Stimulated activated CD4-positive, alpha-beta T cell treated with anti-CD3 and anti-CD28 coated beads, Interleukin-12 subunit alpha, Interleukin-12 subunit beta, amount 100 ng/mL, for 24 hours (primary cell): ENCODE results near the gene PLXND1.
"Not testable (repeated sequence)": the region's sequence is repeated elsewhere in the genome, so short reads cannot be mapped to it uniquely, and the experiment has no call there.

Experiments used
- DNase-seq, 2 experiments: peaks; one replicate each; pipeline ENCODE4 v3.0.0-alpha.2; 2020; ENCODE audit warnings: low read depth in 2 of 2

The PLXND1 gene

GRCh38 chr3:129552287-129553050 lies 54.0 kb downstream of the PLXND1 start:
- DNase-seq: no peak

DNA sequence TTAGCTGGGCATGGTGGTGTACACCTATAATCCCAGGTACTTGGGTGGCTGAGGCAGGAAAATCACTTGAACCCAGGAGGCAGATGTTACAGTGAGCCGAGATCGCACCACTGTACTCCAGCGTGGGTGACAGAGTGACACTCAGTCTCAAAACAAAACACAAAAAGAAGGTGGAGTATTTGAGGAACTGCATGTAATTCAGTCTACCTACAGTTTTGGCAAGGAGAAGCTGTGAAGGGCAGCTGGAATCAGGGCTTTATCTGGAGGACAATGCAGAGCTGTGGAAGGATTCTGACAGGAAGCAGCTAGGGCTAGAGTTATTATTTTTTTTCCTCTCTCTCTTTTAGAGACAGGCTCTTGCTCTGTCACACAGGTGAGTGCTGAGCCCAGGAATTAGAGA lies 56.7 kb downstream of the PLXND1 start:
- no peak for DNase-seq

- DNase-seq: no peak
Measured at GRCh38 chr3:129549006-129549800, 57.3 kb downstream of the PLXND1 start.

DNA sequence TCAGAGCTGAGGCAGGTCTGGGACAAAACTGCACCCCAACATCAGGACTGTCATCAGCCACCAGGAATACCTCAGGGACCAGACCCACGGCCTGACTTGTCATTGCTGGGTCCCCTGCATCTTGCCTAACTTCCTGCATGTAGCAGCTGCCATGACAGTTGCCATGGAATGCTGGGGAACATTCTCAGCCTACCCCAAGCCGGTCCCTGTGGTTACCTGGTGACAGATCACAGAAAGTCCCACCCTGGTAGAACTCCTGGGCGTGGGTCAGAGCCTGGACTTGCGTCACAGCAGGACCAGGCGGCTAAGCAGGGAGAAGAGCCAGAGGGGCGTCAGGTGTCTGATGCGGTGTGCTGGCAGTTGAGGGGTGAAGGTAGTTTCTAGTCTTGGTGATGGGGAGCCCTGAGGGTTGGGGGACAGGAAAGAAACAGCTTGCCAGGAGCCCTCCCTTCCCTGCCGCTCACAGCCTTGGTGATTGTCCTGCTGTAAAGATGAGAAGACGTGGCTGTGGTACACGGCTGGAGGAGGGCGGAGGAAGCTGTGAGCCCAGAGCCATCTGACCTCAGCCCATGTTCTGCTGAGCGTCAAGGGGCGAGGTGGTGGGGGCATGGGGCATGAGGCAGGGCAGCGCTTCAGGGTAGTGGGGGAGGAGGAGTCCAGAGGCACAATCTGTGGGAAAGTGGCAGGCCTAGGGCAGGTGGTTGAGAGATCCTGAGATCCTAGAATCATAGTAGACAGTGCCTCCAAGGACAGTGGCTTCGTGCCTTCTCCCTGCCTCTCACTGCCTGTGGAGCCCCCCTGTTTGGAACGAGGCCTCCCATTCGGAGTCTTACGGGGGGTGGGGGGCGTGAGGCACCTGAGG lies 58.1 kb downstream of the PLXND1 start:
- DNase-seq: no peak

DNA sequence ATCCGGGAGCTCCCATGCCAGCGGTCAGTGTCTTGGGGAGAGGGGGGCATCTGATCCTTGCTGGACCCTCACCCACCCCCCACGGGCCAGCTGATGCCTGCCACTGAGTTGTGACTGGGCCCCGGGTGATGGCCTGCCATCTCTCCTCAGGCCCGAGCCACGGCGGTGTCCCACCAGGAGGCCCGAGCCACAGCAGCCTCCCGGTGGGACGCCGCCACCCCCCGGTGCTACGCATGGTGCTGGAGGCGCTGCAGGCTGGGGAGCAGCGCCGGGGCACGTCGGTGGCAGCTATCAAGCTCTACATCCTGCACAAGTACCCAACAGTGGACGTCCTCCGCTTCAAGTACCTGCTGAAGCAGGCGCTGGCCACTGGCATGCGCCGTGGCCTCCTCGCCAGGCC lies 59.2 kb downstream of the PLXND1 start:
- DNase-seq: no peak

GRCh38 chr3:129545951-129546350 lies 60.5 kb downstream of the PLXND1 start:
- DNase-seq: not testable (repeated sequence)

- no peak for DNase-seq
Measured at GRCh38 chr3:129543999-129544398, 62.5 kb downstream of the PLXND1 start.

GRCh38 chr3:129543156-129543790 lies 63.2 kb downstream of the PLXND1 start, which contains the start of gene H1-8:
H1-8 (plus strand) TSS chr3:129543175; CDS start chr3:129543219, 44 bp downstream.
- no peak for DNase-seq

- no peak for DNase-seq
Measured at GRCh38 chr3:129542747-129543146, 63.7 kb downstream of the PLXND1 start.

GRCh38 chr3:129540776-129541516 lies 65.5 kb downstream of the PLXND1 start:
- no peak for DNase-seq

GRCh38 chr3:129539206-129539605 lies 67.3 kb downstream of the PLXND1 start:
- DNase-seq: no peak

- no peak for DNase-seq
Measured at GRCh38 chr3:129536804-129537203, 69.7 kb downstream of the PLXND1 start.

GRCh38 chr3:129536374-129536667 lies 70.2 kb downstream of the PLXND1 start:
- no peak for DNase-seq

DNA sequence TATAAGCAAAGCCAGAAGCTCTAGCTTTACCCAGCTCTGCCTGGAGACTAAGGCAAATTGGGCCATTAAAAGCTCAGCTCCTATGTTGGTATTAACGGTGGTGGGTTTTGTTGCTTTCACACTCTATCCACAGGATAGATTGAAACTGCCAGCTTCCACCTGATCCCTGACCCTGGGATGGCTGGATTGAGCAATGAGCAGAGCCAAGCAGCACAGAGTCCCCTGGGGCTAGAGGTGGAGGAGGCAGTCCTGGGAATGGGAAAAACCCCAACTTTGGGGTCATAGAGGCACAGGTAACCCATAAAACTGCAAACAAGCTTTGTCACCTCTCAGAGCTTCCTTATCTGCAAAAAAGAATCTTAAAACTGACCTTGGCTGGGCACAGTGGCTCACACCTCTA lies 71.4 kb downstream of the PLXND1 start:
- no peak for DNase-seq

DNA sequence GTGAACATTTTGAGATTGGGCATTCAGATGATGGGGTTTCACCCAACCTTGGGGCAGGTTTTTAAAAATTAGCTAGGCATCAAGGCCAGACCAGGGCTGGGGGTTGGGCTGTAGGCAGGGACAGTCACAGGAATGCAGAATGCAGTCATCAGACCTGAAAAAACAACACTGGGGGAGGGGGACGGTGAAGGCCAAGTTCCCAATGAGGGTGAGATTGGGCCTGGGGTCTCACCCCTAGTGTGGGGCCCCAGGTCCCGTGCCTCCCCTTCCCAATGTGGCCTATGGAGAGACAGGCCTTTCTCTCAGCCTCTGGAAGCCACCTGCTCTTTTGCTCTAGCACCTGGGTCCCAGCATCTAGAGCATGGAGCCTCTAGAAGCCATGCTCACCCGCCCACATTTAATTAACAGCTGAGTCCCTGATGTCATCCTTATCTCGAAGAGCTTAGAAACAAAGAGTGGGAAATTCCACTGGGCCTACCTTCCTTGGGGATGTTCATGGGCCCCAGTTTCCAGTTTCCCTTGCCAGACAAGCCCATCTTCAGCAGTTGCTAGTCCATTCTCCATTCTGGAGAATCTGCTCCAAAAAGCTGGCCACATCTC lies 71.9 kb downstream of the PLXND1 start:
- DNase-seq: no peak

- DNase-seq: no peak
Measured at GRCh38 chr3:129533406-129533805, 73.1 kb downstream of the PLXND1 start.

- DNase-seq: no peak
Measured at GRCh38 chr3:129532261-129532660, 74.2 kb downstream of the PLXND1 start.

- no peak for DNase-seq
Measured at GRCh38 chr3:129531699-129532098, 74.8 kb downstream of the PLXND1 start.

- DNase-seq: no peak
Measured at GRCh38 chr3:129530821-129531220, 75.7 kb downstream of the PLXND1 start.

DNA sequence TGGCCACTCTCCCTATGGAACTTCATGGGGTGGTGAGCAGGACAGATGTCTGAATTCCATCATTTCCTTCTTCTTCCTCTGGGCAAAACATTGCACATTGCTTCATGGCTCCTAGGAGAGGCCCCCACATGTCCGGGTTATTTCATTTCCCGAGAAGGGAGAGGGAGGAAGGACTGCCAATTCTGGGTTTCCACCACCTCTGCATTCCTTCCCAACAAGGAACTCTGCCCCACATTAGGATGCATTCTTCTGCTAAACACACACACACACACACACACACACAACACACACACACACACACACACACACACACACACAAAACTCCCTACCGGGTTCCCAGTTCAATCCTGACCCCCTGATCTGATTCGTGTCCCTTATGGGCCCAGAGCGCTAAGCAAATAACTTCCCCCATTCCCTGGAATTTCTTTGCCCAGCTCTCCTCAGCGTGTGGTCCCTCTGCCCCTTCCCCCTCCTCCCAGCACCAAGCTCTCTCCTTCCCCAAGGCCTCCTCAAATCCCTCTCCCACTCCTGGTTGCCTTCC lies 76.2 kb downstream of the PLXND1 start:
- no peak for DNase-seq
